Esophagus muscularis mucosa (tissue), 4 donors: Measurements from ENCODE around the gene TSFM. TPM values are rescaled to one million over a fixed set of nuclear protein-coding genes. Genes with fewer than 3 reads are reported as not detected.
A peak's percentile ranks its signal among the peaks of the same experiment; 100 is the strongest.

Experiments used
- DNase-seq: peaks from one replicate; pipeline ENCODE4 v3.0.0-alpha.2; 2017; ENCODE audit errors: extremely low spot score
- H3K27ac ChIP-seq, 4 donors: fragments of 200-600 bp; sonication (generic); replicated peaks in 1 of 4; 1 replicate in 3 of 4; 2 replicates in 1 of 4; pipeline ENCODE4 v1.5.1; 2016 to 2019; ENCODE audit warnings: mild to moderate bottlenecking in 1 of 4
- H3K27me3 ChIP-seq, 4 donors: fragments of 200-600 bp; sonication (generic); one replicate each; pipeline versions ENCODE4 v1.5.1 to v1.6.0; 2016 to 2019
- H3K36me3 ChIP-seq, 4 donors: fragments of 200-600 bp; sonication (generic); one replicate each; pipeline ENCODE4 v1.5.1; 2016 to 2019
- H3K4me1 ChIP-seq, 4 donors: fragments of 200-600 bp; sonication (generic); one replicate each; pipeline ENCODE4 v1.5.1; 2016 to 2019
- H3K4me3 ChIP-seq, 4 donors: fragments of 200-600 bp; sonication (generic); 1 replicate in 2 of 4; 2 replicates in 2 of 4; pipeline ENCODE4 v1.5.1; 2016 to 2019; ENCODE audit warnings: mild to moderate bottlenecking in 4 of 4, moderate library complexity in 1 of 4
- H3K9me3 ChIP-seq, 4 donors: fragments of 200-600 bp; sonication (generic); 1 replicate in 3 of 4; 2 replicates in 1 of 4; pipeline ENCODE4 v1.5.1; 2016 to 2019
- CTCF ChIP-seq, 3 experiments: fragments of 200-600 bp in 2 of 3; fragments of 450-650 bp in 1 of 3; sonication (generic) in 2 of 3; IDR thresholded peaks; one replicate each; pipeline ENCODE4 v1.5.1; 2017 to 2019; ENCODE audit warnings: antibody characterized with exemption in 3 of 3, mild to moderate bottlenecking in 2 of 3, moderate library complexity in 1 of 3
- EP300 ChIP-seq: sonication (generic); formaldehyde crosslinking; IDR thresholded peaks from one replicate; pipeline ENCODE4 v1.6.1; 2017; ENCODE audit warnings: antibody characterized with exemption
- POLR2A ChIP-seq: fragments of 450-650 bp; IDR thresholded peaks from one replicate; pipeline ENCODE4 v1.6.1; 2017; ENCODE audit warnings: antibody characterized with exemption, moderate library complexity, mild to moderate bottlenecking, low read depth
- POLR2AphosphoS5 ChIP-seq, 2 donors: sonication (generic); formaldehyde crosslinking; IDR thresholded peaks; one replicate each; pipeline ENCODE4 v1.6.1; 2017; ENCODE audit warnings: antibody characterized with exemption in 2 of 2
- WGBS: methylation state at CpG from one replicate; pipeline ENCODE4 v1.1.5; 2018; 5-methylcytosine and 5-hydroxymethylcytosine counted together
- intact Hi-C: fragments of 100-400 bp; cut with DNase I; formaldehyde crosslinking; loops from one replicate; pipeline ENCODE4 v1.15.1; 2023
- total RNA-seq, 4 donors: library from RNA; depleted of rRNA; stranded (reverse); fragments of >200 nt; gene quantifications; one replicate each; pipeline versions ENCODE4 v1.1.0 to v1.2.1, GENCODE V29; 2016

The TSFM gene
- total RNA-seq, 4 donors from 2014 or later: 17.6 to 38.4 (median 29.2) TPM

GRCh38 chr12:57760347-57760982, 22.1 kb upstream of the TSFM start:
- intact Hi-C loops: no loop called here
- DNase-seq: no peak
- H3K9me3 ChIP-seq: no peaks in the 10 kb centered on the region
- peaks cover 16 to 32% (median 26%) of the 10 kb centered on the region in 4 donors for H3K4me1 ChIP-seq
- H3K4me3 ChIP-seq: no peak overlapping the region
- peaks cover 0 to 45% (median 30%) of the 10 kb centered on the region in 4 donors for H3K27me3 ChIP-seq
- 93% methylated on average over 3 of the region's 3 CpGs for WGBS
- peaks cover 0 to 27% (median 16%) of the 10 kb centered on the region in 4 donors for H3K36me3 ChIP-seq
- no peak for TF ChIP-seq POLR2A
- no peak for TF ChIP-seq POLR2AphosphoS5 (IDR thresholded peaks at IDR 0.05)
- H3K27ac ChIP-seq: no peak overlapping the region

- peaks cover 0 to 27% (median 16%) of the 10 kb centered on the region in 4 donors for H3K36me3 ChIP-seq
- 86% methylated on average over 4 of the region's 4 CpGs for whole genome bisulfite sequencing
- H3K4me1 ChIP-seq: peaks cover 21 to 33% (median 28%) of the 10 kb centered on the region in 4 donors
- no peak for TF ChIP-seq EP300
- TF ChIP-seq POLR2A: no peak
- TF ChIP-seq POLR2AphosphoS5 (IDR thresholded peaks at IDR 0.05): no peak
- no peak for TF ChIP-seq CTCF (IDR thresholded peaks at IDR 0.05)
- no peak for DNase-seq
- H3K9me3 ChIP-seq: no peaks in the 10 kb centered on the region
- H3K27me3 ChIP-seq: peaks cover 0 to 55% (median 36%) of the 10 kb centered on the region in 4 donors
- no peak overlapping the region for H3K27ac ChIP-seq
- intact Hi-C loops: no loop called here
- H3K4me3 ChIP-seq: no peak overlapping the region
Observed at GRCh38 chr12:57761391-57761998, 21.1 kb upstream of the TSFM start.

GRCh38 chr12:57762463-57762862, 20.1 kb upstream of the TSFM start:
- Histone ChIP-seq H3K27ac (no peak overlapping the region), H3K9me3 (no peaks in the 10 kb centered on the region), H3K4me1 (peaks cover 25 to 34% (median 29%) of the 10 kb centered on the region in 4 donors), H3K4me3 (no peak overlapping the region), H3K36me3 (peaks cover 0 to 27% (median 16%) of the 10 kb centered on the region in 4 donors), H3K27me3 (peaks cover 0 to 60% (median 36%) of the 10 kb centered on the region in 4 donors)
- WGBS: 88% methylated on average over 2 of the region's 2 CpGs
- intact Hi-C loops: no loop called here
- DNase-seq: no peak
- TF ChIP-seq POLR2AphosphoS5 (IDR thresholded peaks at IDR 0.05) (no peak), CTCF (IDR thresholded peaks at IDR 0.05) (no peak), POLR2A (no peak), EP300 (no peak)

GRCh38 chr12:57763881-57764661, 18.5 kb upstream of the TSFM start:
- no peak for TF ChIP-seq POLR2A
- TF ChIP-seq POLR2AphosphoS5 (IDR thresholded peaks at IDR 0.05): no peak
- TF ChIP-seq CTCF (IDR thresholded peaks at IDR 0.05): no peak
- no peak for TF ChIP-seq EP300
- peaks cover 0 to 21% (median 11%) of the 10 kb centered on the region in 4 donors for H3K36me3 ChIP-seq
- H3K27ac ChIP-seq: no peak overlapping the region
- H3K27me3 ChIP-seq: peaks cover 0 to 60% (median 36%) of the 10 kb centered on the region in 4 donors
- H3K4me3 ChIP-seq: peak overlapping the region in 2 of 4 donors; percentile 41 to 60
- DNase-seq: no peak
- H3K4me1 ChIP-seq: peaks cover 25 to 34% (median 29%) of the 10 kb centered on the region in 4 donors
- no peaks in the 10 kb centered on the region for H3K9me3 ChIP-seq
- intact Hi-C loops: no loop called here
- 78% methylated on average over 6 of the region's 6 CpGs for WGBS

- H3K36me3 ChIP-seq: peaks cover 0 to 22% (median 16%) of the 10 kb centered on the region in 4 donors
- no peak overlapping the region for H3K27ac ChIP-seq
- WGBS: 37% methylated on average over 6 of the region's 17 CpGs
- intact Hi-C loops: no loop called here
- H3K27me3 ChIP-seq: peaks cover 0 to 60% (median 36%) of the 10 kb centered on the region in 4 donors
- peaks cover 25 to 34% (median 29%) of the 10 kb centered on the region in 4 donors for H3K4me1 ChIP-seq
- DNase-seq: no peak
- H3K9me3 ChIP-seq: no peaks in the 10 kb centered on the region
- TF ChIP-seq CTCF (IDR thresholded peaks at IDR 0.05): no peak
- peak overlapping the region; percentile 41 to 60 (median 46) for H3K4me3 ChIP-seq
Observed at GRCh38 chr12:57764662-57765002, 18.0 kb upstream of the TSFM start.
